Stimulated activated CD8-positive, alpha-beta memory T cell treated with anti-CD3 and anti-CD28 coated beads, Interleukin-12 subunit alpha, Interleukin-12 subunit beta, amount 100 ng/mL, for 1 hour (primary cell): ENCODE results near the gene EMP3.
A peak's percentile ranks its signal among the peaks of the same experiment; 100 is the strongest.
"Not testable (repeated sequence)": the region's sequence is repeated elsewhere in the genome, so short reads cannot be mapped to it uniquely, and the experiment has no call there.

Experiments used
- DNase-seq: peaks from one replicate; pipeline ENCODE4 v3.0.0-alpha.2; 2020; ENCODE audit warnings: low read depth

The EMP3 gene

DNA sequence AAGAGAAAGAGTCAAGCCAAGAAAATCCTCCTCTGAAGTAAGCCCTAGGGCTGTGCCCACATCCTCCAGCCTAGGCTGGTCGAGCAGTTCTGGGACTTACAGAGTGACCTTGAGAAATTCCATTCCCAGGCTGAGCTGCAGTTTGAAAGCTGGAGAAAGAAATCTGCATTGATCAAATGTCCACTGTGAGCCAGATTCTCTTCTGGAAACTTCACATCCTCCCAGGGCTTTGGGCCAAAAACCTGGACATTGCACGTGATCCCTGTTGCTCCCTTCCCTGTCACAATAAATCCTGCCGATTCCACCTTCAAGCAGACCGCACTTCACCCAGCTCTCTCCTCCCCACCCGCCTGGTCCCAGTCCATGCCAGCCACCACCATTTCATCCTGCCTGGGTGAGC is 22.7 kb downstream of the EMP3 start:
- DNase-seq, result no peak

DNA sequence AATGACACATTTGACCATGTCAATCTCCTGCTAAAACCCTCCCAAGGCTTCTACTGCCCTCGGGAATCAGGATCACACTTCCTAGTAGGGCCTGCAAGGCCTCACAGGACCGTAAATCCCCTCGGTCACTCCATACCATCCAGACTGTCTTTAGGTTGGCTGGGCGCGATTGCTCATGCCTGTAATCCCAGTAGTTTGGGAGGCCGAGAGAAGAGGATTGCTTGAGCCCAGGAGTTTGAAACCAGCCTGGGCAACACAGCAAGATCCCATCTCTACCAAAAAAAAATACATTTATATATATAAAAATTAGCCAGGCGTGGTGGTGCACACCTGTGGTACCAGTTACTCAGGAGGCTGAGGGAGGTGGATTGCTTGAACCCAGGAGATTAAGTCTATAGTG is 23.4 kb downstream of the EMP3 start:
- DNase-seq, result no peak

DNA sequence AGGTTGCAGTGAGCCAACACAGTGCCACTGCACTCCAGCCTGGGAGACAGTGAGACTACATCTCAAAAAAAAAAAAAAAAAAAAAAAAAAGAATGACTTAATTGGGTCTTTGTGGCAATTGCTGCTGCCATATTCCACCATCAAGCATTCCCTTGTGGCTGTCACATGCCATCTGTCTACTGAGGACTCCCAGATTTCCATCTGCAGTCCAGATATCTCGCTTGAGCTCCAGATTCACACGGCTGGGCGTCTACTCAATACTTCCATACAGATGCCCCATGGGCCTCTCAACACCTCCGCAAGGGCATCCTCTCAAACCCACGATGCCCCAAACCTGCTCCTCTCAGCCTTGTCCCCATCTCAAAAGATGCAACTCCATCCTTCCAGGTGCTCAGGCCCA is 25.5 kb downstream of the EMP3 start:
- no peak for DNase-seq

DNA sequence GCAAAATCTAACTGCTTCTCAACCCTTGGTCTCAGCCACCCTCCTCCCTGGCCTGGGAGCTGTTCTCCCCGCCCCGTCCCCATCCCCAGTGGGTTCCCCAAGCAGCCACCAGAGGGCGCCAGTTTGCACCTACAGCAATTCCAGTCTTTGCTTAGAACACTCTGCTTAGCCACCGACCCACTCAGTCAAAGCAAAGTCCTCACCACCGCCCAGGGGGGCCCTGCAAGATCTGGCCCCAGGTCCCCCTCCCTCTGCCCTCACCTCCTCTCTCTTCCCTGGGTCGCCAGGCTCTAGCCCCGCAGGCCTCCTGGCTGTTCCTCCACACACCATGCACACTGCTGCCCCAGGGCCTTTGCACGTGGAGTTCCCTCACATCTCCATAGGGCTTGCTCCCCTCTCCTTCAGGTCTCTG is 26.0 kb downstream of the EMP3 start:
- DNase-seq, result peak; percentile 66

DNA sequence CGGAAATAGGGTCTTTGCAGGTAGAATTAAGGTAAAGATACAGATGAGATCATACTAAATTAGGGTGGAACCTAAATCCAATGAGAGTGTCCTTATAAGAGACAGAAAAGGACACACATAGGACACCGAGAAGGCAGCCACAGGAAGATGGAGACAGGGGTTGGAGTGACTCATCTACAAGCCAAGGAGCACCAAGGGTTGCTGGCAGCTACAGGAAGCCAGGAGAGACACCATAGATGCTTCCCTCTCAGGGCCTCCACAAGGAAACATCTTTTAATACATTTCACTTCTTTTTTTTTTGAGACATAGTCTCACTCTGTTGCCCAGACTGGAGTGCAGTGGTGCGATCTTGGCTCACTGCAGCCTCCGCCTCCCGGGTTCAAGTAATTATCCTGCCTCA is 28.3 kb downstream of the EMP3 start:
- no peak for DNase-seq

DNA sequence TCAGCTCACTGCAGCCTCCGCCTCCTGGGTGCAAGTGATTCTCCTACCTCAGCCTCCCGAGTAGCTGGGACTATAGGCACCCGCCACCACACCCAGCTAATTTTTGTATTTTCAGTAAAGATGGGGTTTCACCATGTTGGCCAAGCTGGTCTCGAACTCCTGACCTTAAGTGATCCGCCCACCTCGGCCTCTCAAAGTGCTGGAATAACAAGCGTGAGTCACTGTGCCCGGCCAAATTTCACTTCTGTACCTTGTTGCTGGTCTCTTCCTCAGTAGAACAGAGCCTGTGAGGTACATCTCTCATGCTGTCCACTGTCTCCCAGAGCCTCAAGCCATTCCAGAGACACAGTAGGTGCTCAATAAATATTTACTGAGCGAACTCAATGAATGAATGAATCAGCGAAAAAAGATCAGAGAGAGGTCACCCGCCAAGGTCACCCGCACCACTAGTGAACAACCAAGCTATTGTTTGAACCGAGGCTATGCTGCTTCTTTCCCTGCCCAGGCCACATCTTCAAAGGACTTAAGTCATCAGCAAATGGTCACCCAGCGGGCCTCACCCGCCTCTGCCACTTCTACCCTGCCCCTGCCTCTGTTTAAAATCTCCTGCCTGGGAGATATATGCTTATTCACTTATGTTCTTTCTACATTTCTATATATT is 29.1 kb downstream of the EMP3 start:
- no peak for DNase-seq

DNA sequence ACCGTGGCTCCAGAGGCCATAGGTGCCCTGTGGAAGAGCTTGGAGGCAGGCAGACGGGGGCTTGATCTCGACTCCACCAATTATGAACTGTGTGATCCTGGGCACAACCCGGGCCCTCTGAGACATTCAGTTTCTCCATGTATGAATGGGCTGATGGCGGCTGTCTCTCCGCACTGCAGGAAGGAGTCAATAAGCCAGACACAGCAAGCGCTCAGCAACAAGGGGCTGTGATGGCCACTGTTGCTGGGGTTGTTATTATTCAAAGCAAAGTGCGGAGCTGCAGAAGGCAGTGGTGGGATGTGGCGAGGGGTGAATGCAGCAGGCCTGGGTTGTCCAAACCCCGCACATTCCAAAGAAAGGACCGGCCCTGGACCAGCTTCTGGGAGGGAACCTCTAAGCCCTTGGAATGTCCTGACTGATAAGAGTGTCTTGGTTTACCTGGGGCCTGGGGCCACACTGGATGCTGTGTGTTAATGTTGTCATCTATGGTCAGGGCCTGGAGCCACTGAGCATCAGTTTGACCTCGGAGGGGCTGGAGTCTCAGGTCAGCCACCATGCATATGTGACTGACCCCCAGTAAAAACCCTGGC is 30.1 kb downstream of the EMP3 start:
- DNase-seq, result no peak

DNA sequence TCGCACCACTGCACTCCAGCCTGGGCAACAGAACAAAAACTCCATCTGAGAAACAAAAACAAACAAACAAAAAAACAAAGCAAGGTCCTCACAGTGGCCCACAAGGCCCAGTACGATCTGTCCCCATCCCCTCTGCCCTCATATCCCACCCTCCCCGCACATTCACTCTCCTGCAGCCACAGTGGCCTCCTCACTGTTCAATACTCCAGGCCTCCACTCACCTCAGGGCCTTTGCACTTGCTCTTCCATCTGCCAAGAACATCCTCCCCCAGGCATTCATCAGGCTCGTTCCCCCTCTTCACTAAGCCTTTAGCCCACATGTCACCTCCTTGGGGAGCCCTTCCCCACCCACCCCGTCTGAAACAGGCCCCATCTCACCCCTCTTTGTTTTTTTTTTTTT is 33.8 kb downstream of the EMP3 start:
- no peak for DNase-seq

DNA sequence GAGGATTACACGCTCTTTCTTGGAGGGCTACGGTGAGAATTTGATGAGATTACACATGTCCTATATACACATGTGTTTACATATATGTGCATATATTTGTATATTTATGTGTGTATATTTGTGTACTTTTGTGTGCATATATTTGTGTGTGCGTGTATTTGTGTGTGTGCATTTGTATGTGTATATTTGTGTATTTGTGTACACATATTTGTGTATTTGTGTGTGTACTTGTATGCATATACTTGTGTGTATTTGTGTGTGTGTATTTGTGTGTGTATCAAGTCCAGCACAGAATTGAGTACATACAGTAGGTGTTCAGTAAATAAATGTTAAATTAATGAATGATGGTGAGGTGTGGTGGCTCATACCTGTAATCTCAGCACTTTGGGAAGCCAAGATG is 36.6 kb downstream of the EMP3 start:
- DNase-seq, result no peak

DNA sequence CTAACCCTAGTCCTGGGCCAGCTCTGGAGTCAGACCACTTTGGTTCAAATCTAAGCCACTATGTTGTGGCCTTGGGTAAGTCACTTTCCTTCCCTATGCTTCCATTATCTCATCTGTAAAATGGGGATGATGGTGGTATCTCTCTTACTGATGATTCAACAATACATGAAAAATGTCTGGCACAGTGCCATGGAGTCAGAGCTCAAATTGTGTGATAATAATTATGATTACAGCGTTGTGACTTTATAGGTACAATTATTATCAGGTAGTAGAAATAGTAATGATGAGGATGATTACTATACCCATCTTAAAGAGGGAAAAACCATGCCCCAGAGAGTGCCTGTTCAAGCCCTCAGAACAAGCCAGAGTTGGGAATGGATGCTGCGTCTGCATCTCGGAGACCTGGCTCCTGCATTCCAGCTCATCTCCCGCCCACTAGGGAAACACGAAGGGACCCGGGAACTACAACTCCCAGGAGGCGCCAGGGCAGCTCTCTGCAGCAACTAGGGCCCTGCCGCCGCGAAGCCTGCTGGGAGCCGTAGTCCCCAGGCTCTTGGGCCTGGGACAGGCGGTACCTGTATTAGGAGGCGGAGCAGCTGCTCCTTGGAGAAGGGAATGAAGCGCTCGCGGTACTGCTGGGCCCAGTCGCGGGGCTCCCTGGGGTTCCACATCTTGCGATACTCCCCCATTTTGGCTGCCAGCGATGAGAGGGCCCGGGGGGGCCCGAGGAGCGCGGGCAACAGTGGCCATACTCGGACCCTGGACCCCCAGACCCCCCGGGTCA is 37.6 kb downstream of the EMP3 start:
- peak; percentile 78 for DNase-seq

DNA sequence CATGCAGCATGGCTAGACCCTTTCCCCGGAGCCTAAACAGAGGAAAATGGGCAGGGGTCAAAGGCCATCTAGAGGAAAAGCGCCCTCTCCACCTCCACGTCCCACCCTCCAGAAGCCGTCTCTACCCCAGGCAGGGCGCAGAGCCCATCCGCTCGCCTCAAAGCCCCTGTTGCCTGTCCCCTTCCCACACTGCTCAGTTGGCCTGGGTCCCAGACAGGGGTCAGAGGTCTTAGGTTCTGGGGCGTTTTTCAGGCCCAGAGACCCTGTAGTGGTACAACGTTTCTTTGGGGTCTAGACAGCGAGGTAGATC is 38.1 kb downstream of the EMP3 start:
- DNase-seq, result no peak

DNA sequence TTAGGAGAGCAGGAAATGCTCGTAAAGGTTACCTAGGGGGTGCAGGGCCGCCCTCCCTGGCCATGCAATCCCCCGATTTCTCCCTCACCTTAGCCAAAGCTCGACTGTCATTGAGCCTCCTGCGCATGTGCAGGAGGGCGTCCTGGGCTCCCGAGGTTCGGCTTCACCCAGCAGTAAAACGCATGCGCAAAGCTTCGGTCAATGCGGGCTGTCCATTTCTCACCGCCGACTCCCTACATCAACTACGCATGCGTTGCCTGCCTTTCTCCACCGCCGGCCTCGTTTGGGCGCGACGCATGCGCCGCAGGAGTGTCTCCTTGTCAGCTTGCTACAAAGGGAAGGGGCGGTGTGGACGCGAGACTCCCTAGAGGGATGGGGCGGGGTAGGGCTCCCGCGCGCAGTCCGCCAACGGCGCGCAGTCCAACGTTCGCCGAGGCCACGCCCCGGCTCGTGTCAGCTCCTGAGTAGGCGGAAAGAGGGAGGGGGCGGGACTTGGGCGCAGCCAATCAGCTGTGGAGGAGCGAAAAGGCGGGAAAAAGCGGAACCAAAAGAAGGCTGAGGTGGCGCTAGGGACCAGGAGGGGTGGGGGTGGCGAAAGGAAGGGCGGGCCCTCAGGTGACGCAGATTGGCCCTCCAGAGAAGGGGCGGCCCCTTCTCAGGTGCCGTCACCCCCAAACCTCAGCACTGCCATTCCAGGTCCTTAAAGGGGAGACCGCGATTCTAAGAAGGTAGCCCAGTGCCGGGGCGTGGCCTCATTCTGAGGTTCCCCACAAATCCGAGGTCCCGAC is 38.7 kb downstream of the EMP3 start, which contains the start of the genes SYNGR4 and TMEM143:
Gene SYNGR4, plus strand, starts transcription at position 558 of the 788 bp plus-strand sequence. CDS start 1,476 bp downstream, outside the sequence.
Gene TMEM143, minus strand, starts transcription at position 131 of the 788 bp plus-strand sequence. Its CDS starts 20 bp downstream, at position 111.
- peak; percentile 94 for DNase-seq

DNA sequence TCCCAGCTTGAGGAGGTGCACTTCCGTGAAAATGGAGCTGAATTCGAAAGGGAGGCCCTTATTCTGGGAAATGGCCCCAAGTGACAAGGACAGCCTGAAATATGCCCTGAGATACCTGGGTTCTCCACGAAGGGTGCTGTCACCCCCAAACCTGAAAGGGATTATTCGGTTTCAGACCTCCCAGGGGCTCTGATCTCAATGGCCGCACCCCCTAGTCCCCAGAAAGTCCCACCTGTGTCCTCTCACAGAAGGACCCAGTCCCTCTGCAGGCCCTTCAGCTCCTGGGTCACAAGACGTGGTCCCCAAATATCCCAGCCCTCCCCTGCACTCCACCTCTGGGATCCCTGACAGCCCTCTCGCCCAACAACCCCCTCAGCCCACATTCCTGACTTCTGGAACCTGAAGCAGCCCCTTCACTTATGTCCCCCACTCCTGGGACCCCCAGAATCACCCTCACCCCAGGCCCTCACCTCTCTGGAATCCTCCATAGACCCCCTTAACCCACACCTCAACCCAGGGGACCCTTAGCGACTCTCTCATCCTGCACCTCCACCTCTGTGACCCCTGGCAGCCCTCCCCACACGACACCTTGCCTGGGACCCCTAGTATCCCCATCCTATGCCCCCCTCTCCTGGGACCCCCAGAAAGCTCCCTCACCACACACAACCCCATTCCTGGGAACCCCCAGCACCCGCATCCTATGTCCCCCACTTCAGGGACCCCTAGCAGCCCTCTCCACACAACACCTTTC is 39.4 kb downstream of the EMP3 start:
- DNase-seq, result no peak

DNA sequence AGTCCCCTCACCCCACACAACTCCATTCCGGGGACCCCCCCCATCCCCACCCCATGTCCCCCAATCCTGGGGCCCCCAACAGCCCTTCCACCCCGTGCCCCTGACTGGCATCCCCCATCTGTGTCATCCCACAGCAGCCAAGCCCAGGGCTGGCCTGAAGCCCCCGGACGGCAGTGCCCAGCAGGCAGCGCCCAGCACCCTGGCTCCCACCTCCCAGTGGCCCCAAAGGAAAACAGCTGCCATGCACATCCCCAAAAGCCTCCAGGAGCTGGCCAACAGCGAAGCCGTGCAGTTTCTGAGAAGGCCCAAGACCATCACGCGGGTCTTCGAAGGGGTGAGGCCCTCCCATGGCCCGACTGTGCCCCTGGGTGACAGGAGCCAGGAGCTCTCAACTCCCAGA is 40.2 kb downstream of the EMP3 start:
- DNase-seq, result no peak

DNA sequence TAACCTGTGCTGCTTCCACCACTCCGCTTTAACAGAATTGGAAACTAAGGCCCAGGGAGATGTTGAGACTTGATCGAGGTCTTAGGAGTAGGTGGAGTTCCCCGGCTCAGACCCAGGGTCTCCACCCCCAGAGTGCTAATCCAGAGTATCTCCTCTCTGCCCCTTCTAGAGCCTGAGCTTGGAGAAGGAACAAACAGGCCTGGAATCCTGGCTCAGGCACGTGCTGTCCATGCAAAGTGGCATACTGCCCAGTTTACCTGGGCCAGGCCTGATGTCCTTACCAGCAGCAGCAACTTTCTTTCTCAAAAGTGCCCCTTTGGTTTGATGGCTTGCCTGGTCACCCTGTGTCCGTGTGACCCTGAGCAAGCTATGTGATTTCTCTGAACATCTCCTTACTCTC is 42.5 kb downstream of the EMP3 start:
- DNase-seq, result no peak

DNA sequence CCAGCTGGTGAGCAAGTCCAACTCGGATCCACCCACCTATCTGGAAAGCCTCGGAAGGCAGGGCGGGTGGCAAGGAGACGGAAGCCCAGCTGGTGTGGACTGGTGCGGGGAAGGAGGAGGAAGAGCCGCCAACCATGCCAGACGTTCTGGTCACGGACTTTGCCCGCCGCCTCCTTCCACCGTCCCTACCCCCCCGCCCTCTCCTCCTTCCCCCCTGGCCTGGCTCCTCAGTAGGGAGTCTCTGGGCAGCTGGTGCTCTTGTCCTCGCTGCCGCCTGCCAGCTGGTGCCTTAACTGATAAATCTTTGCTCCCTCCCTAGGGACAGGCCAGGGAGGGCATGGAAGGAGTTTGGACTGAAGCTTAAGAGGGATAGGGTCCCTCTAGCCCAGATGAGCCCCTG is 43.6 kb downstream of the EMP3 start:
- no peak for DNase-seq

DNA sequence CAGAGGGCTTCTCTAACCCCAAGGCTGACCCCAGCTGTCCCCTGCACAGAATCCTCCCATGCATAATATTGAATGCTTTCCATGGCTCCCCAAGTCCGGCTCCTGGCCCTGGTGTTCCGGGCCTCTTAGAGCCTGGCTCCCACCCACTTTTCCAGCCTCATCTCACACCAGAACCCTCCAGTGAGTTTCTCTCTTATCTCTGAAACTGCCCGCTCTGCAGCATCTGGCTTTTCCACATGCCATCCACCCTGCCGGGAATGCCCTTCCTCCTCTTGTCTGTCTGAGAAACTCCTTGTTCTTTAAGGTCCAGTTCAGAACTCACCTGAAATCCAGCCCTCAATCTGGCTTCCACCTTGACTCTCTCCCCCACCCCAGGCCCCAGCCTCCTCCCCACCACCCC is 45.6 kb downstream of the EMP3 start:
- DNase-seq, result no peak

DNA sequence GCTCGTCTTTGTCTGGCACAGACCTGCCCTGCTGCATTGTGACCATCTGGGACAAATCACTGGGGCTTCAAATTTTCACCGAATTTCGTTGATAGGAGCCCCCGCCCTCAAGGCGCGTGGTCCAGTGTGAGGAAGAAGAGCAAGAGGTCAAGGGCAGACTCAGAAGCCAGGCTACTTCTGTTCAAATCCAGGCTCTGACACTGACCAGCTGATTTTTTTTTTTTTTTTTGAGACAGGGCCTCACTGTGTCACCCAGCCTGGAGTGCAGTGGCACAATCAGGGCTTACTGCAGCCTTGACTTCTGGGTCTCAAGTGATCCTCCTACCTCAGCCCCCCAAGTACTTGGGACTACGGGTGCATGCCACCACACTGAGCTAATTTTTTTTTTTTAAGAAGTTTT is 46.0 kb downstream of the EMP3 start:
- DNase-seq, result no peak

DNA sequence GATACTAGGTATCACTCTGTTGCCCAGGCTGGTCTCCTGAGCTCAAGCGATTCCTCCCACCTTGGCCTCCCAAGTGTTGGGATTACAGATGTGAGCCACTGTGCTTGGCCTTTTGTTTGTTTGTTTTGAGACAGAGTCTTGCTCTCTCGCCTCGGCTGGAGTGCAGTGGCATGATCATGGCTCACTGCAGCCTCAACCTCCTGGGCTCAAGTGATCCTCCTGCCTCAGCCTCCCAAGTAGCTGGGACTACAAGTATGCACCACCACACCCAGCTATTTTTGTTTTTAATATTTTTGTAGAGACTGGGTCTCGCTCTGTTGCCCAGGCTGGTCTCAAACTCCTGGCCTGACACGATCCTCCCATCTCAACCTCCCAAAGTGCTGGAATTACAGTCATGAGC is 46.4 kb downstream of the EMP3 start:
- not testable (repeated sequence) for DNase-seq

DNA sequence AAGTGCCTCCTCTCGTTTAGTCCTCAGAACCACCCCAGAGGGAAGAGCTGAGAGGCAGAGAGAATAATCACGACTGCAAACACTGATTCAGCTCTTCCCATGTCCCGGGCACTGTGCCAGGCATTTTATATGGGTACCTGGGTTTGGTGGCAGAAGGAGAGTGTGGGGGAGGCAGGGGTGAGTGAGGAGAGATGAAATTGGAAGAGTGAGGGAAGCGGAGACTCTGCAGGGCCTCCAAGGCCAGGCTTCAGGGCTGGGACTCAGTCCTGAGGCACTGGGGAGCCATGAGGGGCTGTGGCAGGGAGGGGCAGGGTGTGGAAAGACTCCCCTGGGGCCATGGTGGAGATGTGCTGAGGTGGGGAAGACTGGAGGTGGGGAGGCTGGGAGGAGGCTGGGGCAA is 47.6 kb downstream of the EMP3 start:
- DNase-seq, result no peak

DNA sequence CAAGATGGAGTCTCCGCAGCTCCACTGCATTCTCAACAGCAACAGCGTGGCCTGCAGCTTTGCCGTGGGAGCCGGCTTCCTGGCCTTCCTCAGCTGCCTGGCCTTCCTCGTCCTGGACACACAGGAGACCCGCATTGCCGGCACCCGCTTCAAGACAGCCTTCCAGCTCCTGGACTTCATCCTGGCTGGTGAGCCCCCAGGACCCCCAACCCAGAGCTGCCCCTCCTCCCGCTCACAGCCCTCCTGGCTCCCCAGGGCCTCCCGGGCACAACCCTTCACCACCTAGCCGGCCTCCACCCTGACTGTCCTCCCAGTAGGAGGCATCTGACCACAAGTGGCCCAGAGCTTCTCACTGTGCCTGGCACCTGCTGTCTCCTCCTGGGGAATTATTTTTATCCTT is 48.2 kb downstream of the EMP3 start:
- DNase-seq, result no peak

DNA sequence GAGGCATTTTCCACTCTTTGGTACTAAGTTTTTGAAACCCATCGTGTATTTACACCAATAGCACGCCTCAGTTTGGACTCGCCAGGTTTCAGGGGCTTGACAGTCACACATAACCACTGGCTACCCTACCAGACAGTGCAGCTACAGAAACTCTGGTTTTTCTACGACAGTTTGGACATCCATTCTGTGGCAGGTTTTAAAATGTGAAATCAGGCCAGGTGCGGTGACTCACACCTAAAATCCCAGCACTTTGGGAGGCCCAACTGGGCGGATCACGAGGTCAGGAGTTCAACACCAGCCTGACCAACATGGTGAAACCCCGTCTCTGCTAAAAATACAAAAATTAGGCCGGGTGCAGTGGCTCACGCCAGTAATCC is 52.8 kb downstream of the EMP3 start:
- DNase-seq, result no peak
